RKO (cell line): ENCODE results near the gene PKIB.
"Not testable (repeated sequence)": the region's sequence is repeated elsewhere in the genome, so short reads cannot be mapped to it uniquely, and the experiment has no call there.

Source experiments
- DNase-seq: peaks from one replicate; pipeline ENCODE4 v3.0.0-alpha.2; 2016; ENCODE audit warnings: low spot score

Gene PKIB

GRCh38 chr6:122712093-122712447 is 101.9 kb downstream of the PKIB start:
- no peak for DNase-seq

DNA sequence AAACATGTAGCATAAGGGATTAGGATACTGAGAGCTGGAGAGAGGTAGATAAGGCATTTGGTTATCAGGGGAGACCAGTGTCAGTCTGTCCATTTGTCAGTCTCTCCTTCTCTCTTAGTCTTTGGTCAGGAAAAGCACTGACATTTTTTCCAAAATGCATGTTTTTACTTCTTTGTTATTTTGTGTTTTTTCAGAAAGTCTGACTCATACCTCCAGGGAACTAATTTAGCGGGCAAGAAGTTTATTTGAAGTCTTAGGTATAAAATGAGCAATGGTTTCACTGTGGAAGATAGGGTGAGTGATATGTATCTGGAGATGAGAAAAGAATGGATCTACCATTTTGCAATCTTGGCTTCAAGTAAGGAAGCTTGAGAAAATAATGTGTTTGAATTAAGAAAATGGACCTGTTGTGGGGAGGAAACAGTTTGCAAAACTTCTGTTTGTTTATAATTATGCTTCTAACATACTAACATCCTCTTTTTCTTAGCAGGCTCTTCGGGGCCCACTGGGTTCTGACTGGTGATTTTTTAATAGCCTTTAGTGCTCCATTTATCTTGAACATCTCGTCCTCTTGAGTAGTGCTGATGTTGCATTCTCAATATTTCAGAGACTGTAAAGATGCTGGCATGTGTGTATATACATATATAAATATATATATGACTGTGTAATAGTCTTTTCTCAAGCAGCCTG is 102.4 kb downstream of the PKIB start:
- no peak for DNase-seq

DNA sequence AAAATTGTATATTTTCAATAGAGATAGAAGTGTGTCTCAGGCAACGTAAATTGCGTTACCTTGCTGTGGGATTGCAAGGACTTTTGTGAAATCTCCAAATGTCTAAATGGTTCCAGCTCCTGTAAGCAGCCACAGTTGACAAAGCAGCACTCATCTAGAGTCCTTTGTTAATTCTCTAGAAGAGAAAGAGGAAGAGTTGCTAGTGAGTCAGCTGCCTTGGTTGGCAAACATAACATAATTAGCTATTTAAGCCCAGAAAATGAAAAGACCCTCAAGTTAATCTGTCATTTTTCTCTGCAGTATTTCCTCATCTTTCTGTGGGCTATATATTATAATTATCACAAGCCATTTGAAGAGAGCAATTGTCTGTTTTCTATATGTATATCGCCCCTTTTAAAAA is 102.9 kb downstream of the PKIB start:
- DNase-seq: no peak

GRCh38 chr6:122714059-122714458 is 103.9 kb downstream of the PKIB start:
- DNase-seq: no peak

GRCh38 chr6:122715725-122716124 is 105.5 kb downstream of the PKIB start:
- DNase-seq: no peak

DNA sequence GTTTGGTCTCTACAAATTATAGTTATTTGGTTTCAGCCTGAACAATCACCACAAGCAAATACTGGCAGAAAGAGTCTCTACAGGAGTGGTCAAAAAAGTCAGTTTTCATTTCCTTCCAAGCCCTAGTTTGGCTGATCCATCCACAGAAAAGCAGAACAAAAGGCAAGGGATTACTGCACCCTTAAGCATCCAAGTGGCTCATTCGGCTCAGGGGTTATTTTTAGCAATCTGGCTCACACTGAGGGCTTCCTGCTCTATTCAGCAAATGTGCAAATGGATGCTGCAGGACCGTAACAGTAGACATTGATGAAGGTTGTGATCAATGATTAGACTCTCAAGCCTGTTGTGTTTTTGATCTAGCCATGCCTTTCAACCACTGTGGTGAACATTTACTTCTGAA is 107.1 kb downstream of the PKIB start:
- no peak for DNase-seq

DNA sequence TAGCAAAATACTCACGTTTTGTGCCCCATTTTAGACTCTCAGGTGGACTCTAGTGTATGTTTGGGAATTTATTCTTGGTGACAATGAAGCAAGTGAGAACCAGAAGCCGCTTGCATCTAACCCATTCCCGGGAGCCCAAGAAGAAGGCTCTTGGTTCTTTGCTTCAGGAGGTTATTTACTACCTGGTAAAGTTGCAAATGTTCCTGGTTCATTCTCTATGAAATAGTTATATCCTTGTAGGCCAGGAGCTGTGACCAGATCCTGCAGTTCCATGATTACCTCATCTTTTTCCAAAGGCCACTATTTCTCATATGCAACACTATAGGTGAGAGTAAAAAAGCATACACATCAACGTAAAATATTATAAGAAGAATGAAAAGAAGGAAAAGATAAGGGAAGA is 108.4 kb downstream of the PKIB start:
- DNase-seq: no peak

- no peak for DNase-seq
These were observed 109.0 kb downstream of the PKIB start for GRCh38 chr6:122719176-122719575.

GRCh38 chr6:122722746-122723145 is 112.5 kb downstream of the PKIB start:
- DNase-seq: peak; percentile 54

DNA sequence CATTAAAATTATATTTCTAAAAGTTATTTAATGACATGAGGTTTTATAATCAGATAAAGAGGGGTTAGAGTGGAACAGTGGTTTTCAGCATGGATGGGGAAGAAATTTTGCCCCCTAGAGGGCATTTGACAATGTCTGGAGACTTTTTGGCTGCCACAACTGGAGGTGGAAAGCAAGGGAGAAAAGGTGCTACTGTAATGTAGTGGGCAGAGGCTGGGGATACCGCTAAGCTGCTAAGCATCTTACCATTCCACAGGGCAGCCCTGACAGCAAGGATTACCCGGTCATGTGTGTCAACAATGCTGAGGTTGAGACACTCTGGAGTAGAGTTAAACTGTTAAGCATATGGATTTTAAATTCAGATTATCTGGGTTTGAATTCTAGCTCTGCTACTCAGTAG is 116.4 kb downstream of the PKIB start:
- DNase-seq: peak; percentile 28

DNA sequence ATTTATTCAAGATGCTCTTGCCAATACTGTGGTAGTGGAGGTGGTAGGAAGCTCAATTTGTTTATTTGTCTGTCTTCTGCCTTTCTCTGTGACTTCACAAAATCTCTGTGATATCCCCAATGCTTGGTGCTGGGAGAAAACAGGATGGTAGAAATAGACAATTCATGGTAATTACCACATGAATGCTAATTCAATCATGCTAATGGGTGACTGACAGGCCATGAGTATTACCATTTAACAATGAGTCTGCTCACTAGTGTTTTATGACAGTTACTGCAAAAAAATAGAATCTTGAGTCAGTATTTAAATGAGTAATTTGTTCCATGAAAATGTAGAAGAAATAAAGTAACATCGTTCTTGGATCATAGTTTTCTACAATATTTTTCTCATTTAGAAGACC is 117.0 kb downstream of the PKIB start:
- no peak for DNase-seq

- no peak for DNase-seq
These were observed 120.1 kb downstream of the PKIB start for GRCh38 chr6:122730334-122730733.

- DNase-seq: peak; percentile 59
These were observed 120.7 kb downstream of the PKIB start for GRCh38 chr6:122730775-122731386.

DNA sequence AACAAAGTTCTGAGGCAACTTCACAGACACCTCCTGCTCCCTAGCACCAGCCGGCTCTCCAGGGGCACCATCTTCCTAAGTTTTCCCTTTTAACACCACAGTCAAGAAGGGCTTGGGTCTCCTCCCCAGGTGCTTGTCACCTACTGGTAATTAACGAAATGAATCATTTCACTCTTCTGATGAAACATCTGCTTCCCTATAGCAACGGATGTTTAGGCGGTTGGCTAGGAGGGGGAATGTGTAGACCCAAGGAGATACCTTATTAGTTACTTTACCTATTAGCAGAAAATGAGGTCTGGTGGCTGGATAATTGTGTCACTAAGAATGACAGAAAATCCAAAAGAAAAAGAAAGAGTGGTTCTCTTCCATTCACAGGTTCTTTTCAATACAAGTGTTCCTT is 123.1 kb downstream of the PKIB start:
- no peak for DNase-seq

GRCh38 chr6:122734529-122735395 is 124.6 kb downstream of the PKIB start:
- DNase-seq: no peak

DNA sequence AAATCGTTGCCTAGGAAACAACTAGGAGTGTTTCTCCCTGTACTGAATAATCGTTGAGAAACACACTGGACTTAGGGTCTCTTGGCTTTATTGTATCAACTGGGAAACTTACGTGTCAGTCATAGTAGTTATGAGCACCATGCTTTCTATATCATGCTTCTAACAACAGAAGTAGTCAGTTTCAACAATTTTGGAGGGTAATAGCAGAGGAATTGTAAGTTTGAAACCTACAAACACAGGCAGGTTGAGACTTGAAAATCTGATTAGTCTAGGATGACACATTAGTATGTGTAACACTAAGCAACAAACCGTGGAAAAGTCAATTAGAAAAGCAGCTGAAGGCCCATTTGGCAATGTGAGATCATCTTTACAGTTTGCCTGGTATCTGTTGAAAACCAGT is 125.4 kb downstream of the PKIB start:
- DNase-seq: peak; percentile 9

DNA sequence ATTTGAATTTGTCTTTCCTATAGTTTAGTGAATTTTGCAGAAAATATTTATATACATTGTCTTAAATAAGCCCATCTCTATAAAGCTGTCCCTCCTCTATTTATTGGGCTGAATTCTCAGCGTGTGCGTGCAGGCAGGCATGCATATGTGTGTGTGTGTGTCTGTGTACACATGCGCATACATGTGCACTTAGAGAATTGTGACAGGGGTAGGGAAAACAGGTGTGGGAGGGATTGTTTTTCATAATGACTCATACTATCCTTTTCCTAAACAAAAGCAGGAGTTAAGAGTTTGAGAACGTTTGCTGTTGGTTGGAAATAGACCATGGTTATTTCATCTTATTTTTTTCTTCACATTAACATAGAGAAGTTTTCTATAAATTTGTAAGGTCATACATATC is 126.0 kb downstream of the PKIB start:
- DNase-seq: no peak

- no peak for DNase-seq
These were observed 126.4 kb downstream of the PKIB start for GRCh38 chr6:122736616-122737015.

- DNase-seq: no peak
These were observed 129.9 kb downstream of the PKIB start for GRCh38 chr6:122740091-122740490.

GRCh38 chr6:122740936-122741335 is 130.7 kb downstream of the PKIB start:
- no peak for DNase-seq

GRCh38 chr6:122744247-122744646 is 134.0 kb downstream of the PKIB start:
- not testable (repeated sequence) for DNase-seq

DNA sequence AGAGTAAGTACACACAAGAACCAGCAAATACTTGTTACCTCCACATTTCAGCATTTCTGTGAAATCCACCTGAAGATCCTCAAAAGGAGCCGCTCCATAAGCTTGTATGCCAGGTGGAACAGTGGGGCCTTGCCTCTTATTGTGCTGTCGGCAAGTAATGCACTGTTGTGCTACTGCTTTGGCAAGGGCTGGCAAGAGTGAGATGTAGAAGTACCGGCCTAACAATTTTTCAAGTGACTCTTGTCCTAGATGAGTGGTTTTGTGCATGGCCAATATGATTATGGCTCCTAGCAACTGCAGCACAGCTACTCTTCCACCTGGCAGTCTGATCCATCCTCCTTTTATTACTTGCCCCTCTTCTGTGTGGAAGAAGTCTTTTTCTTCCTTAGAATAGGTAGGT is 134.7 kb downstream of the PKIB start:
- DNase-seq: not testable (repeated sequence)

DNA sequence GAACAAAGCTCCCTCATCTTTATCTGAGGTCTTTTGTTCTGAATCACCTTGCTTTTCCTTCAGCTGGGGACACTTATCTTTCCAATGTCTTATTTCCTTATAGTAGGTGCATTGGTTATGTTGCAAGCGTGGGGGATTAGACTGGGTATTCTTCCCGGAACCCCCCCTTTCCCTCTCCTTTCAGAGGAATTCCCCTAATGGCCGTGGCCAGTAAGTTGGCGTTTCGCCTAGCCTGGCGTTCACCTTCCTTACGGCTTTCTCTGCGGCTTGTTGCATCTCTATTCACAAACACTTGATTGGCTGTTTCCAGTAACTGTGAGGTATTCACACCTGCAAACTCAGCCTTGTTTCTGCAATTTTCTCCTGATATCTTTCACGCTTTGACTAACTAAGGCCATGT is 136.5 kb downstream of the PKIB start:
- no peak for DNase-seq
